C4-2B (cell line): Measurements from ENCODE around the gene SEPTIN11.
"Not testable (repeated sequence)": the region's sequence is repeated elsewhere in the genome, so short reads cannot be mapped to it uniquely, and the experiment has no call there.

Experiments used
- H3K27ac ChIP-seq: fragments of 450-650 bp; 2 replicates; pipeline ENCODE4 v1.5.1; 2017
- ZFX ChIP-seq: fragments of 450-650 bp; IDR thresholded peaks from 2 replicates; pipeline ENCODE4 v1.6.1; 2017
- TF ChIP-seq, protein P1 (sequence below): fragments of 450-650 bp; conservative IDR thresholded peaks from 2 replicates; pipeline ENCODE4 v1.5.1; 2017; ENCODE audit warnings: mild to moderate bottlenecking

Gene SEPTIN11

DNA sequence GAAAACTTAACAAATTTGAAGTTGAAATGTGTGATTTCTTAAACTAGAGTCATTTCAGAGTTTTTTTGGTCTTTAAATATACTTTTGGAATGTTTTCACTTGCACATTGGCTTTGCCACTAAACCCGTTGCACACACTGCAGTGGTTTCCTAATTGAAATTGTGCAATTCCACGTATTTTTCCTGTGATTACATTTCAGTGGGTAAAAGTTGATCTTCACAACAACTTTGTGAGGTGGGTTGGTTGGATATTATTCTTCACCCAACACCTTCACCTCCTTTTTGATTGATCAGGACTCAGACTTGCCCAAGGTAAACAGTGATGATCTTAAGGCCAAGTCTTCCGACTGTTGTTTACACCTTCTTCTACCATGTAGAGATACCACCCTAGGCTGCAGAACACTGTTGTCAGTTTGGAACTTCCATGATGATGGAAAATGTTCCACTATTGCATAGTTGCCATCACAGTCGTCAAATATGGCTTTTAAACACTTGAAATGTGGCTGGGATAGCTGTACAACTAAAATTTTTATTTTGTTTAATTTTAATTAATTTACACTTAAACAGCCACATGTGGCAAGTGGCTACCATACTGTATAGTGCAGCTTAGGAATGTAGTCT, 13.7 kb downstream of the SEPTIN11 start:
- TF ChIP-seq, protein P1, sequence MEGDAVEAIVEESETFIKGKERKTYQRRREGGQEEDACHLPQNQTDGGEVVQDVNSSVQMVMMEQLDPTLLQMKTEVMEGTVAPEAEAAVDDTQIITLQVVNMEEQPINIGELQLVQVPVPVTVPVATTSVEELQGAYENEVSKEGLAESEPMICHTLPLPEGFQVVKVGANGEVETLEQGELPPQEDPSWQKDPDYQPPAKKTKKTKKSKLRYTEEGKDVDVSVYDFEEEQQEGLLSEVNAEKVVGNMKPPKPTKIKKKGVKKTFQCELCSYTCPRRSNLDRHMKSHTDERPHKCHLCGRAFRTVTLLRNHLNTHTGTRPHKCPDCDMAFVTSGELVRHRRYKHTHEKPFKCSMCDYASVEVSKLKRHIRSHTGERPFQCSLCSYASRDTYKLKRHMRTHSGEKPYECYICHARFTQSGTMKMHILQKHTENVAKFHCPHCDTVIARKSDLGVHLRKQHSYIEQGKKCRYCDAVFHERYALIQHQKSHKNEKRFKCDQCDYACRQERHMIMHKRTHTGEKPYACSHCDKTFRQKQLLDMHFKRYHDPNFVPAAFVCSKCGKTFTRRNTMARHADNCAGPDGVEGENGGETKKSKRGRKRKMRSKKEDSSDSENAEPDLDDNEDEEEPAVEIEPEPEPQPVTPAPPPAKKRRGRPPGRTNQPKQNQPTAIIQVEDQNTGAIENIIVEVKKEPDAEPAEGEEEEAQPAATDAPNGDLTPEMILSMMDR, result no peak
- TF ChIP-seq ZFX, result no peak
- H3K27ac ChIP-seq, result no peak overlapping the region

DNA sequence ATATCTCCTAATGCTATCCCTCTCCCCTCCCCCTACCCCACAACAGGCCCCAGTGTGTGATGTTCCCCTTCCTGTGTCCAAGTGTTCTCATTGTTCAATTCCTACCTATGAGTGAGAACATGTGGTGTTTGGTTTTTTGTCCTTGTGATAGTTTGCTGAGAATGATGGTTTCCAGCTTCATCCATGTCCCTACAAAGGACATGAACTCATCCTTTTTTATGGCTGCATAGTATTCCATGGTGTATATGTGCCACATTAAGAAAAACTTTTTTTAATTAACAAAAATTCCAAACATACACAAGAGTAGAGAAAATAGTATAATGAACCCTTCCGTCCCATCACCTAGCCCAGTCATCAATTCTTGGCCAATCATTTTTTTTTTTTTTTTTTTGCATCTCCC, 14.4 kb downstream of the SEPTIN11 start:
- not testable (repeated sequence) for H3K27ac ChIP-seq

GRCh38 chr4:76964769-76965168, 15.2 kb downstream of the SEPTIN11 start:
- H3K27ac ChIP-seq, result no peak overlapping the region
- TF ChIP-seq, protein P1, result no peak
- TF ChIP-seq ZFX, result no peak

GRCh38 chr4:76965866-76966579, 16.5 kb downstream of the SEPTIN11 start:
- TF ChIP-seq, protein P1, result no peak
- TF ChIP-seq ZFX, result no peak
- H3K27ac ChIP-seq, result no peak overlapping the region

DNA sequence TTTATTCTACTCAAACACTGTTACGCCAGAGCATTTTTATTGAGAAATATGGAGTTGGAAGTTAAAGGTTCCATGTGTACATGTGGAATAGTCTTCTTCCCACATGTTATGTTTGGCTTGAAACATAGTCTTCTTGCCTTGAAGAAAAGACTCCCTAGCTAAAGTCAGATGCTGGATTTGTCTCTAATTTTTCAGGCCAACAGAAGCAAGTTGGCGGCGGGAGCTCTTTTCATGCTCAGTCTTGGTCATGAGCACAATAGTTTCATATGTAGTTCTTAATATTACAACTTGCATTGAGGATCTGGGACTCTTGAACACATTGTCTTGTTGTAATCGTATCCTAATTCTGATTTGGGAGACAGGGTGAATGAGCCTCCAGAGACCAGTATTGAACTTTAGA, 19.4 kb downstream of the SEPTIN11 start:
- H3K27ac ChIP-seq, result no peak overlapping the region
- TF ChIP-seq ZFX, result no peak
- TF ChIP-seq, protein P1, result no peak

DNA sequence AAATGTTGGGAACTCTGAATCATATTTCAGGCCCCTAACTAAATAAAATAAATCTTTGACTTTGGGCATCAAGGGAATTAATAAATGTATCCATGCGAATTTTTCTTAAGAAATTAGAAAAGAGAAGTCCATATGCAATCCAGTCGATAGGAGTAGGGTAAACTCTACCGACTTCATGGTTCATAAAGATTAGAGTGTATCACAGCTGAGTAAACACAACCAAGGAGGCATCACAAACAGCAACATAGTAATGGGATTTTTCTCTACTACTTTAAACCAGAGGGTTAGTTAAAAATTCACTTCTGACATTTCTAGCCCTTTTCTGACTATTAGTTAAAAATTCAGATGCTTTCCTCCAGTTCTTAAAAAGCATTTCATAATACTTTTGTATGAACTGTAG, 19.9 kb downstream of the SEPTIN11 start:
- no peak overlapping the region for H3K27ac ChIP-seq

DNA sequence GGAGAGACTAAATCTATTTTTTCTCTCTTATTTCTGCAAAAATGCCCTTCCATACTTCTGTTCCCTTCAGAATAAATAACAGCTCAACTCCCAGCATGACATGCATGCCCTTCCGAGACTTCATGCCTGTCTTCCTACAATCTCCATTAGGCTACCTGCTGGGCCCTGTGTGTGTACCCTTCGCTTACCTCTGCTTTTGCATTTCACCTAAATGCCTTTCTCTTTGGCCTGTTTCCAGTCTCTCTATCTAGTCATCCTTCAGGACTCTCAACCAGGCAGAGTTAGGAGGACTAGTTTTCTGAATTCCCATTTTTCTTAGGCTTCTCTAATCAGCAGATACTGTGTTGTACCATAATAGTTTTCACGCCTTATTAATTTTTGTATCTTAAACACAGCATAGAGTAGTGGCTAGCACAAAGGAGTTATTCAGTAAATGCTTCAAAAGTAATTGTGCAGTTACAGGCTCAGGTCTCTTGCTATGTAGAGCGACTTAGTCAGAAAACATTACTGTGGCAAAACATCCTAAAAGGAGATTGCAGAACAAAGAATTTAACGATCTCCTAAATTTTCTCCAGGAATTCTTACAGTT, 20.5 kb downstream of the SEPTIN11 start:
- TF ChIP-seq ZFX, result no peak
- TF ChIP-seq, protein P1, result no peak
- no peak overlapping the region for H3K27ac ChIP-seq

More for the DNA sequence above, 19.9 kb downstream of the SEPTIN11 start:
- no peak for TF ChIP-seq ZFX
- TF ChIP-seq, protein P1, result no peak
